Retinal pigment epithelial cell (primary cell): ENCODE measurements around the gene CACNA2D3.

Source experiments
- DNase-seq: peaks from one replicate; pipeline ENCODE4 v3.0.0-alpha.2; 2010; ENCODE audit warnings: low read depth
- H3K4me3 ChIP-seq: 2 replicates; pipeline ENCODE4 v1.5.1; 2011; ENCODE audit warnings: mild to moderate bottlenecking, low read length, control low read depth, moderate library complexity
- TF ChIP-seq, protein P1 (sequence below): conservative IDR thresholded peaks from 2 replicates; pipeline ENCODE4 v1.5.1; 2011; ENCODE audit warnings: low read depth, low read length, control low read depth, inconsistent platforms

CACNA2D3 gene

GRCh38 chr3:54758461-54758860, 636.1 kb downstream of the CACNA2D3 start:
- DNase-seq, result no peak
- TF ChIP-seq, protein P1, sequence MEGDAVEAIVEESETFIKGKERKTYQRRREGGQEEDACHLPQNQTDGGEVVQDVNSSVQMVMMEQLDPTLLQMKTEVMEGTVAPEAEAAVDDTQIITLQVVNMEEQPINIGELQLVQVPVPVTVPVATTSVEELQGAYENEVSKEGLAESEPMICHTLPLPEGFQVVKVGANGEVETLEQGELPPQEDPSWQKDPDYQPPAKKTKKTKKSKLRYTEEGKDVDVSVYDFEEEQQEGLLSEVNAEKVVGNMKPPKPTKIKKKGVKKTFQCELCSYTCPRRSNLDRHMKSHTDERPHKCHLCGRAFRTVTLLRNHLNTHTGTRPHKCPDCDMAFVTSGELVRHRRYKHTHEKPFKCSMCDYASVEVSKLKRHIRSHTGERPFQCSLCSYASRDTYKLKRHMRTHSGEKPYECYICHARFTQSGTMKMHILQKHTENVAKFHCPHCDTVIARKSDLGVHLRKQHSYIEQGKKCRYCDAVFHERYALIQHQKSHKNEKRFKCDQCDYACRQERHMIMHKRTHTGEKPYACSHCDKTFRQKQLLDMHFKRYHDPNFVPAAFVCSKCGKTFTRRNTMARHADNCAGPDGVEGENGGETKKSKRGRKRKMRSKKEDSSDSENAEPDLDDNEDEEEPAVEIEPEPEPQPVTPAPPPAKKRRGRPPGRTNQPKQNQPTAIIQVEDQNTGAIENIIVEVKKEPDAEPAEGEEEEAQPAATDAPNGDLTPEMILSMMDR, result no peak
- no peak overlapping the region for H3K4me3 ChIP-seq

GRCh38 chr3:54759166-54759565, 636.8 kb downstream of the CACNA2D3 start:
- H3K4me3 ChIP-seq, result no peak overlapping the region
- DNase-seq, result no peak
- TF ChIP-seq, protein P1, result no peak

DNA sequence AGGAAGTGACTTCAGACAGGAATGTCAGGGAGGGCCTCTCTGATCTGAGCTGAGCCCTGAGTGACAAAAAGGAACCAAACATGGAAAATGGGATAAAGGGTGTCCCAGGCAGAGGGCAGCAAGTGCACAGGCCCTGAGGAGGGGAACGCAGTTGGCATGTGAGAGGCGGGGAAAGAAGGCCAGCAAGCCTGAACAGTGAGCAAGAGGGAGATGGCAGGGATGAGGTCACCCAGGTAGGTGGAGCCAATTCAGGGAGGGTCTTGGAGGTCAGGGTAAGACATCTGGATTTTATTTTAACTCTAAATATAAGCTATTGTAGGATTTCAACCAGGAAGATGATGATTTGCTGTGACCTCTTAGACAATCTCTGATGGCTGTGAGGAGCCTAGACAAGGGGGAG, 637.8 kb downstream of the CACNA2D3 start:
- no peak for DNase-seq
- TF ChIP-seq, protein P1, result no peak
- H3K4me3 ChIP-seq, result no peak overlapping the region

GRCh38 chr3:54761637-54762036, 639.3 kb downstream of the CACNA2D3 start:
- DNase-seq, result no peak
- TF ChIP-seq, protein P1, result no peak
- H3K4me3 ChIP-seq, result no peak overlapping the region

- H3K4me3 ChIP-seq, result no peak overlapping the region
- no peak for DNase-seq
- TF ChIP-seq, protein P1, result no peak
These were observed 642.6 kb downstream of the CACNA2D3 start for GRCh38 chr3:54764911-54765310.

DNA sequence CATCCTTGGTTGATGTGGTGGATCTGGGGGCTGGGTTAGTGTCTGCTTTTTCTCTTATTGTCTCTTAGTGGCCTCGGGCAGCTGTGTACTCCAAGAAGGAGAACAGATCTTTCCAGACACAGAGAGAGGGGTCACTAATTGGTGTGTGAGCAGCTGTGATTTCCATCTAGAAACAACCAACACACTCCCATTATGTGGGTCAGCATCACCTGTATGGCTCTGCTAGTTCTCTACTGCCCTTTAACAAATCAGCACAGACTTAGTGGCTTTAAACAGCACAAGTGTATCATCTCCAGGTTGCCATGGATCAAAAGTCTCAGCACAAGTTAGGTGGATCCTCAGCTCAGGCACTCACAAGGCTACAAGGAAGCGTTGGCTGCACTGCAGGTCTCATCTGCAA, 648.7 kb downstream of the CACNA2D3 start:
- no peak overlapping the region for H3K4me3 ChIP-seq
- TF ChIP-seq, protein P1, result no peak
- DNase-seq, result no peak

DNA sequence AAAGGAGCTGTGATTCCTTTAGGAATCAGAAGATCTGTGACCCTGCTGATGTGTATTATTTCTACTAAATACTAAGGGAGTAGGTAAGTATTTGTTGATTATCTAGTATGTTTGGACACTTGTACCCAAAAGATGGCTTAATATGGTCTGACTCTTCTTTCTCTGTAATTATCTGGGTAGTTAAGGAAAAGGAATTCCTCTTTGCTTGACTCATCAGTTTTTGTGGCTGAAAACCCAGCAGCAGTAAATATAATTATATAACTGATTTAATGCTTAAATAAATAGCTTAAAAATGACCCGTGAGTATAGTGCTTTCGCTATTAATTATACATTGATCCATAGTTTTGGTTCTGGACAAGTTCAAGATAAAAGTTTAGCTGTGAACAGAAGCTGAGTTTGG, 649.7 kb downstream of the CACNA2D3 start:
- H3K4me3 ChIP-seq, result no peak overlapping the region
- TF ChIP-seq, protein P1, result no peak
- no peak for DNase-seq
